Keratinocyte (primary cell): ENCODE data around the gene DDX42.
A peak's percentile ranks its signal among the peaks of the same experiment; 100 is the strongest.

Experiments
- EZH2 ChIP-seq: IDR thresholded peaks from one replicate; pipeline ENCODE4 v1.6.1; 2012; ENCODE audit warnings: inconsistent platforms, mild to moderate bottlenecking, low read length, moderate library complexity
- TF ChIP-seq, protein P1 (sequence below), 3 experiments: IDR thresholded peaks in 1 of 3; conservative IDR thresholded peaks in 1 of 3; optimal IDR thresholded peaks in 1 of 3; 2 replicates in 2 of 3; 3 replicates in 1 of 3; pipeline versions ENCODE3 to v1.5.1; 2011; ENCODE audit warnings: low read length in 3 of 3, mild to moderate bottlenecking in 3 of 3, moderate library complexity in 2 of 3, control low read depth in 1 of 3, inconsistent platforms in 1 of 3; ENCODE audit not compliant: insufficient read depth in 2 of 3; ENCODE audit errors: extremely low read depth in 1 of 3

DNA sequence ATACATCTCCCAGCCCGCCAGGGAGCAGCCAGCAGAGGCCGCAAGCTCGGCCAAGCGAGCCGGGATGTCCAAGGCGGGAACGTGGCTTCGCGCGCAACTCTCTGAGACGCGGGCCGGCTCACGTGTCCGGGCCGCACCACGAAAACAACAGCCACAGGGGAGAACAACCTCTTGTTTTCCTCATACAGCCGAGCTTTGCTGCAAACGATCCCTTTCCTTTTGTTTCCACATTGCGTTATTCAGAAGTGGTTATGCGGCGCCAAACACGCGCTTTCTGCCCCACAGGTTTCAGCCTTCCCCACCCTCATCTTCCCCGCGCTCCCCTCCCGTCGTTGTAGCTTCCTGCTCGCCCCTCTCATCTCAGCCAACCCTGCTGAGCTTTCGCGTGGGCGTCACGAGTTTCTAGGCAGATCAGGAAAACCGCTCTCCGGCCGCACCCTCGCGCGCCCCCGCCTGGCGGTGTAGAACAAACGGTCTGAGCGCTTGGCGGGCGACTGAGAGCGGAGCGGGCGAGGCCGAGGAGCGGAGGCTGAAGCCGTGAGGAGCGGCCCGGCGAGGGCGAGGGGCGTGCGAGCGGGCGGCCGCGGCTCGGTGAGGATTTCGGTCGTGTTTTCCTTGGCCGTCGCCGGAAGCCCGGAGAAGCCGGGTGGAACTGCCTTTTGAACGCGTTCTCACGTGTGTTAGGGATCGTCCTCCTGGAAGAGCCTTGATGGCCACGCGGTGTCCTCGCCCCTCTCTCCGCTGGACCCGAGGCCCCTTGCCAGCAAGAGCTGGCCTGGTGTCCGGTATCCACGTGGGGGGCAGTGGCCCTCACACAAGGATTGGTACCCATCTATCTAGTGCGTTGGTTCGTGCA lies 75.1 kb downstream of the DDX42 start:
- TF ChIP-seq, protein P1, sequence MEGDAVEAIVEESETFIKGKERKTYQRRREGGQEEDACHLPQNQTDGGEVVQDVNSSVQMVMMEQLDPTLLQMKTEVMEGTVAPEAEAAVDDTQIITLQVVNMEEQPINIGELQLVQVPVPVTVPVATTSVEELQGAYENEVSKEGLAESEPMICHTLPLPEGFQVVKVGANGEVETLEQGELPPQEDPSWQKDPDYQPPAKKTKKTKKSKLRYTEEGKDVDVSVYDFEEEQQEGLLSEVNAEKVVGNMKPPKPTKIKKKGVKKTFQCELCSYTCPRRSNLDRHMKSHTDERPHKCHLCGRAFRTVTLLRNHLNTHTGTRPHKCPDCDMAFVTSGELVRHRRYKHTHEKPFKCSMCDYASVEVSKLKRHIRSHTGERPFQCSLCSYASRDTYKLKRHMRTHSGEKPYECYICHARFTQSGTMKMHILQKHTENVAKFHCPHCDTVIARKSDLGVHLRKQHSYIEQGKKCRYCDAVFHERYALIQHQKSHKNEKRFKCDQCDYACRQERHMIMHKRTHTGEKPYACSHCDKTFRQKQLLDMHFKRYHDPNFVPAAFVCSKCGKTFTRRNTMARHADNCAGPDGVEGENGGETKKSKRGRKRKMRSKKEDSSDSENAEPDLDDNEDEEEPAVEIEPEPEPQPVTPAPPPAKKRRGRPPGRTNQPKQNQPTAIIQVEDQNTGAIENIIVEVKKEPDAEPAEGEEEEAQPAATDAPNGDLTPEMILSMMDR (optimal IDR thresholded peaks at IDR 0.05 in 1 of 3, IDR thresholded peaks at IDR 0.05 in 1 of 3, conservative IDR thresholded peaks at IDR 0.05 in 1 of 3; ENCODE audit: extremely low read depth in 1 of 3, insufficient read depth in 2 of 3, low read length in 3 of 3), result peak; percentile 60 to 80 (median 76)
- TF ChIP-seq EZH2, result no peak
